ENCODE results near the gene KRTAP3-1.

DNA sequence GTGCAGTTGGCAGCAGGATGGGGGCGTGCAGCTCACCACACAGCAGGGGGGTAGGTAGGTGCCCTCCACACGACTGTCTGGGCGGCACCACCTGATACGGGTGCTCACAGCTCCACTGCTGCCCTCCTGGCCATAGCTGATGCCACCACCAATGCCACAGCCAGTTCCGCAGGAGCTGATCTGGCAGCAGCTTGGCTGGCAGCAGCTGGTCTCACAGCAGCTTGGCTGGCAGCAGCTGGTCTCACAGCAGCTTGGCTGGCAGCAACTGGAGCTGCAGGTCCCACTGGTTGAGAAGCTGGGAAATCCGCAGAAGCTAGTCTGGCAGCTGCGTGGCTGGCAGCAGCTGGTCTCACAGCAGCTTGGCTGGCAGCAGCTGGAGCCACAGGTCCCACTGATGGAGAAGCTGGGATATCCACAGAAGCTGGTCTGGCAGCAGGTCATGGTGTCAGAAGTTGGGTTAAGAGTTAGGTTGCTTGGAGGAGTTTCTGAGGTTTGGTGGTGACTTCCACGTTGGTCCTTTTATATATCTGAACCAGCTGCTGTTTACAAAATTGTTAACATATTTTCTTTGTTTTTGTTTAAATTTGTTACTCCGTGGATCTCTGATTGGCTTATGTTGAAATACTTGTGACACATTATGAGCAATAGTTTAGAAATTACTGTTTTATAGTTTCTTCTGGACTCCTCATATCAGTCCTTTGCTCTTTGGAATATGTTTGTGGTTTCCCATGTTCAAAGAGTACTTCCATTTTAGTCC lies 18.0 kb upstream of the KRTAP3-1 start, which contains the start of gene KRTAP1-5:
- TF ChIP-seq, protein P1, sequence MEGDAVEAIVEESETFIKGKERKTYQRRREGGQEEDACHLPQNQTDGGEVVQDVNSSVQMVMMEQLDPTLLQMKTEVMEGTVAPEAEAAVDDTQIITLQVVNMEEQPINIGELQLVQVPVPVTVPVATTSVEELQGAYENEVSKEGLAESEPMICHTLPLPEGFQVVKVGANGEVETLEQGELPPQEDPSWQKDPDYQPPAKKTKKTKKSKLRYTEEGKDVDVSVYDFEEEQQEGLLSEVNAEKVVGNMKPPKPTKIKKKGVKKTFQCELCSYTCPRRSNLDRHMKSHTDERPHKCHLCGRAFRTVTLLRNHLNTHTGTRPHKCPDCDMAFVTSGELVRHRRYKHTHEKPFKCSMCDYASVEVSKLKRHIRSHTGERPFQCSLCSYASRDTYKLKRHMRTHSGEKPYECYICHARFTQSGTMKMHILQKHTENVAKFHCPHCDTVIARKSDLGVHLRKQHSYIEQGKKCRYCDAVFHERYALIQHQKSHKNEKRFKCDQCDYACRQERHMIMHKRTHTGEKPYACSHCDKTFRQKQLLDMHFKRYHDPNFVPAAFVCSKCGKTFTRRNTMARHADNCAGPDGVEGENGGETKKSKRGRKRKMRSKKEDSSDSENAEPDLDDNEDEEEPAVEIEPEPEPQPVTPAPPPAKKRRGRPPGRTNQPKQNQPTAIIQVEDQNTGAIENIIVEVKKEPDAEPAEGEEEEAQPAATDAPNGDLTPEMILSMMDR (conservative IDR thresholded peaks at IDR 0.05): no peak
- TF ChIP-seq ZFX (IDR thresholded peaks at IDR 0.05): no peak

Measured in C4-2B (cell line).